Activated B cell treated with CpG ODN at 0.5 μM for 24 hours (primary cell): ENCODE results near the gene ZNF652. TPM values are rescaled to one million over a fixed set of nuclear protein-coding genes. Genes with fewer than 3 reads are reported as not detected.
A peak's percentile ranks its signal among the peaks of the same experiment; 100 is the strongest.
"Not testable (repeated sequence)": the region's sequence is repeated elsewhere in the genome, so short reads cannot be mapped to it uniquely, and the experiment has no call there.

Source experiments
- ATAC-seq: fragments of 200-7000 bp; cut with Tn5 transposase; one replicate; pipeline ENCODE4 v1.10.0; 2021; ENCODE audit warnings: low read depth, mild to moderate bottlenecking, moderate library complexity
- CTCF ChIA-PET: fragments of 350-600 bp; sonication (Branson Sonifier 250); formaldehyde crosslinking; loops from one replicate; lab custom pipeline; 2021; ENCODE audit warnings: antibody characterized with exemption; lab: Charles Lee
- POLR2A ChIA-PET: fragments of 350-600 bp; sonication (Branson Sonifier 250); formaldehyde crosslinking; loops from one replicate; lab custom pipeline; 2021; ENCODE audit warnings: antibody characterized with exemption; lab: Charles Lee
- DNase-seq: peaks from one replicate; pipeline ENCODE4 v3.0.0; 2022
- H3K27ac Mint-ChIP-seq: one replicate; pipeline ENCODE4 v1.8.0; 2020; ENCODE audit warnings: mixed read lengths
- H3K27me3 Mint-ChIP-seq: one replicate; pipeline ENCODE4 v1.8.0; 2021; ENCODE audit warnings: mixed read lengths
- H3K36me3 Mint-ChIP-seq: one replicate; pipeline ENCODE4 v1.8.0; 2021; ENCODE audit warnings: low read depth, mixed read lengths
- H3K4me1 Mint-ChIP-seq: one replicate; pipeline ENCODE4 v1.8.0; 2021; ENCODE audit warnings: mixed read lengths
- H3K4me3 Mint-ChIP-seq: one replicate; pipeline ENCODE4 v1.8.0; 2020; ENCODE audit warnings: mild to moderate bottlenecking, mixed read lengths
- H3K9me3 Mint-ChIP-seq: one replicate; pipeline ENCODE4 v1.8.0; 2020; ENCODE audit warnings: mixed read lengths
- CTCF ChIP-seq: fragments of 200-600 bp; IDR thresholded peaks from one replicate; pipeline ENCODE4 v1.8.0; 2022; ENCODE audit warnings: antibody characterized with exemption, mild to moderate bottlenecking
- intact Hi-C: fragments of 100-400 bp; cut with micrococcal nuclease; formaldehyde crosslinking; loops from one replicate; pipeline ENCODE4 v1.15.1; 2024
- total RNA-seq: library from RNA; stranded (reverse); gene quantifications from 2 replicates; pipeline ENCODE4 v1.2.3, GENCODE V29; 2022

Gene ZNF652
- total RNA-seq, 1 donor from 2014 or later, result 40.6 TPM

GRCh38 chr17:49267912-49268311 lies 94.1 kb downstream of the ZNF652 start:
- CTCF ChIA-PET, result no interaction called here
- POLR2A ChIA-PET, result no interaction called here
- DNase-seq, result no peak
- H3K4me1 Mint-ChIP-seq, result no peaks in the 10 kb centered on the region
- intact Hi-C loops, result no loop called here
- no peaks in the 10 kb centered on the region for H3K36me3 Mint-ChIP-seq
- H3K27me3 Mint-ChIP-seq, result peaks cover 3% of the 10 kb centered on the region
- no peak overlapping the region for H3K27ac Mint-ChIP-seq
- no peak overlapping the region for H3K4me3 Mint-ChIP-seq
- ATAC-seq, result no peak
- TF ChIP-seq CTCF, result no peak
- no peaks in the 10 kb centered on the region for H3K9me3 Mint-ChIP-seq

DNA sequence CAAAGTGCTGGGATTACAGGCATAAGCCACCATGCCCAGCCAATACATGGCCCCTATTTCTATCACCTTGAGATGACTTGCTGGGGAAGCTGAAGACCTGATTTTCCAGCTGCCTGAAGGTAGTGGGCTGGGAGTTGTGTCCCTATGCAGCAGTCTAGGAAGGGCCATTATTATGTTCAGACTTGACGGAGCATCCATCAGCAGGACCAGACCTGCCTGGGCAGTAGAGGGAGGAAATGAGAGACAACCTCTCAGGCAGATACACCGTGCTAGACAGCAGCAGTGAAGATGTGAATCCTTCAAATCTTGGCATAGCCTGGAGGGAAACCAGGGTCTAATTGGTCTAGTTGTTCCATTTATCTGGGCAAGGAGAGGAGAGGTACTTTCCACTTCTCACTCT lies 95.8 kb downstream of the ZNF652 start:
- Mint-ChIP-seq H3K4me3 (no peak overlapping the region), H3K36me3 (no peaks in the 10 kb centered on the region), H3K27me3 (peaks cover 4% of the 10 kb centered on the region), H3K9me3 (no peaks in the 10 kb centered on the region), H3K27ac (no peak overlapping the region), H3K4me1 (peaks cover under 1% of the 10 kb centered on the region)
- no peak for DNase-seq
- POLR2A ChIA-PET, result no interaction called here
- intact Hi-C loops, result no loop called here
- no peak for ATAC-seq
- no peak for TF ChIP-seq CTCF
- CTCF ChIA-PET, result no interaction called here

DNA sequence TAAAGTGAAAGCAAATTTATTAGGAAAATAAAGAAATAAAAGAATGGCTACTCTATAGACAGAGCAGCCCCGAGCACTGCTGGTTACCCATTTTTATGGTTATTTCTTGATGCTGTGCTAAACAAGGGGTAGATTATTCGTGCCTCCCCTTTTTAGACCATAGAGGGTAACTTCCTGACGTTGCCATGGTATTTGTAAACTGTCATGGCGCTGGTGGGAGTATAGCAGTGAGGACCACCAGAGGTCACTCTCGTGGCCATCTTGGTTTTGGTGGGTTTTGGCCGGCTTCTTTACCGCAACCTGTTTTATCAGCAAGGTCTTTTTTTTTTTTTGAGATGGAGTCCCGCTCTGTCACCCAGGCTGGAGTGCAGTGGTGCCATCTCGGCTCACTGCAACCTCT lies 100.5 kb downstream of the ZNF652 start:
- DNase-seq, ATAC-seq, H3K27ac Mint-ChIP-seq, H3K4me3 Mint-ChIP-seq, CTCF ChIA-PET, POLR2A ChIA-PET, H3K9me3 Mint-ChIP-seq, H3K36me3 Mint-ChIP-seq, H3K27me3 Mint-ChIP-seq: not testable (repeated sequence)
- intact Hi-C loops, result loop anchor here (2.0 kb wide), 1 partner anchor 31 kb away; the partner anchor contains the start of gene PHOSPHO1
- H3K4me1 Mint-ChIP-seq, result peaks cover 11% of the 10 kb centered on the region

- no peak for ATAC-seq
- CTCF ChIA-PET, result no interaction called here
- H3K27me3 Mint-ChIP-seq, result peaks cover 9% of the 10 kb centered on the region
- POLR2A ChIA-PET, result interaction anchor here (1.4 kb wide), 1 partner anchor 68 kb away, joined by 6 read pairs; no protein-coding TSS in a partner anchor
- no peaks in the 10 kb centered on the region for H3K36me3 Mint-ChIP-seq
- no peak overlapping the region for H3K27ac Mint-ChIP-seq
- no peak for TF ChIP-seq CTCF
- peak overlapping the region; percentile 79 for H3K4me3 Mint-ChIP-seq
- no peaks in the 10 kb centered on the region for H3K9me3 Mint-ChIP-seq
- H3K4me1 Mint-ChIP-seq, result peaks cover 11% of the 10 kb centered on the region
- no peak for DNase-seq
- intact Hi-C loops, result loop anchor here (2.0 kb wide), 1 partner anchor 30 kb away; the partner anchor contains the start of gene PHOSPHO1
Measured at GRCh38 chr17:49260817-49261291, 101.2 kb downstream of the ZNF652 start.

GRCh38 chr17:49260011-49260816 lies 101.8 kb downstream of the ZNF652 start:
- POLR2A ChIA-PET, result interaction anchor here (1.4 kb wide), 1 partner anchor 67 kb away, joined by 6 read pairs; no protein-coding TSS in a partner anchor
- Mint-ChIP-seq H3K4me1 (peaks cover 11% of the 10 kb centered on the region), H3K9me3 (no peaks in the 10 kb centered on the region), H3K27ac (no peak overlapping the region), H3K27me3 (peaks cover 9% of the 10 kb centered on the region), H3K4me3 (peak overlapping the region; percentile 83), H3K36me3 (no peaks in the 10 kb centered on the region)
- ATAC-seq (peak; percentile 77), DNase-seq (peak; percentile 53)
- CTCF ChIA-PET, result no interaction called here
- TF ChIP-seq CTCF, result no peak
- intact Hi-C loops, result loop anchor here (2.0 kb wide), 1 partner anchor 29 kb away; the partner anchor contains the start of gene PHOSPHO1
